GM18526 (cell line): ENCODE data around the gene EDEM2.

Experiments used
- POLR2A ChIP-seq: IDR thresholded peaks from 3 replicates; pipeline ENCODE4 v1.6.1; 2011; ENCODE audit not compliant: insufficient read length; ENCODE audit errors: extremely low read depth

Gene EDEM2

GRCh38 chr20:35171753-35172433, 24.8 kb upstream of the EDEM2 start, which contains the start of gene PROCR:
TSS of gene PROCR (plus strand) at chr20:35172072. CDS start at chr20:35172155, 83 bp downstream.
- no peak for TF ChIP-seq POLR2A

GRCh38 chr20:35171438-35171752, 24.3 kb upstream of the EDEM2 start:
- no peak for TF ChIP-seq POLR2A

- no peak for TF ChIP-seq POLR2A
Observed at GRCh38 chr20:35167787-35168186, 20.7 kb upstream of the EDEM2 start.

GRCh38 chr20:35166242-35166830, 19.2 kb upstream of the EDEM2 start:
- no peak for TF ChIP-seq POLR2A

GRCh38 chr20:35165221-35166185, 18.4 kb upstream of the EDEM2 start:
- no peak for TF ChIP-seq POLR2A

GRCh38 chr20:35156978-35157377, 9.8 kb upstream of the EDEM2 start:
- no peak for TF ChIP-seq POLR2A

GRCh38 chr20:35155936-35156335, 8.8 kb upstream of the EDEM2 start:
- no peak for TF ChIP-seq POLR2A

- TF ChIP-seq POLR2A: no peak
Observed at GRCh38 chr20:35151736-35152135, 4.6 kb upstream of the EDEM2 start.

GRCh38 chr20:35150846-35151579, 3.9 kb upstream of the EDEM2 start:
- TF ChIP-seq POLR2A: no peak

GRCh38 chr20:35146299-35146919, 727 bp downstream of the EDEM2 start:
- TF ChIP-seq POLR2A: no peak

- no peak for TF ChIP-seq POLR2A
Observed at GRCh38 chr20:35145141-35145564, 2.0 kb downstream of the EDEM2 start.

- TF ChIP-seq POLR2A: no peak
Observed at GRCh38 chr20:35144694-35145093, 2.4 kb downstream of the EDEM2 start.

GRCh38 chr20:35135867-35136586, 11.1 kb downstream of the EDEM2 start:
- TF ChIP-seq POLR2A: no peak

GRCh38 chr20:35134880-35135279, 12.3 kb downstream of the EDEM2 start:
- TF ChIP-seq POLR2A: no peak
